SK-N-MC (cell line): ENCODE results near the gene ZFYVE21.
"Not testable (repeated sequence)": the region's sequence is repeated elsewhere in the genome, so short reads cannot be mapped to it uniquely, and the experiment has no call there.

ENCODE experiments used
- DNase-seq: peaks from one replicate; pipeline ENCODE4 v3.0.0-alpha.2; 2011; ENCODE audit warnings: low read depth, low spot score
- H3K27ac ChIP-seq: fragments of 200-600 bp; sonication (generic); 2 replicates; pipeline ENCODE4 v1.5.1; 2016; ENCODE audit warnings: mixed run types
- H3K36me3 ChIP-seq: fragments of 200-600 bp; sonication (generic); 2 replicates; pipeline ENCODE4 v1.6.1; 2017; ENCODE audit warnings: antibody characterized with exemption, low read length, mixed read lengths; ENCODE audit not compliant: insufficient read depth
- H3K4me3 ChIP-seq: fragments of 200-600 bp; sonication (generic); 2 replicates; pipeline ENCODE4 v1.5.1; 2016
- H3K9ac ChIP-seq: fragments of 200-600 bp; sonication (generic); 2 replicates; pipeline ENCODE4 v1.8.0; 2017; ENCODE audit warnings: mixed run types, mixed read lengths; ENCODE audit not compliant: insufficient read length
- H3K9me3 ChIP-seq: fragments of 200-600 bp; sonication (generic); 2 replicates; pipeline ENCODE4 v1.6.1; 2017; ENCODE audit warnings: low read depth, mild to moderate bottlenecking, antibody characterized with exemption, low read length, moderate library complexity, mixed read lengths
- EZH2 ChIP-seq: fragments of 200-600 bp; sonication (generic); IDR thresholded peaks from one replicate; pipeline ENCODE4 v1.6.1; 2017; ENCODE audit warnings: antibody characterized with exemption
- FOXP2 ChIP-seq: optimal IDR thresholded peaks from 2 replicates; pipeline ENCODE3; 2011; ENCODE audit warnings: mild to moderate bottlenecking, moderate library complexity; ENCODE audit not compliant: insufficient read depth; ENCODE audit errors: extremely low read length, control extremely low read depth
- POLR2AphosphoS5 ChIP-seq: IDR thresholded peaks from 2 replicates; pipeline ENCODE4 v1.6.1; 2012; ENCODE audit warnings: mild to moderate bottlenecking, low read depth, low read length, borderline replicate concordance

Gene ZFYVE21

DNA sequence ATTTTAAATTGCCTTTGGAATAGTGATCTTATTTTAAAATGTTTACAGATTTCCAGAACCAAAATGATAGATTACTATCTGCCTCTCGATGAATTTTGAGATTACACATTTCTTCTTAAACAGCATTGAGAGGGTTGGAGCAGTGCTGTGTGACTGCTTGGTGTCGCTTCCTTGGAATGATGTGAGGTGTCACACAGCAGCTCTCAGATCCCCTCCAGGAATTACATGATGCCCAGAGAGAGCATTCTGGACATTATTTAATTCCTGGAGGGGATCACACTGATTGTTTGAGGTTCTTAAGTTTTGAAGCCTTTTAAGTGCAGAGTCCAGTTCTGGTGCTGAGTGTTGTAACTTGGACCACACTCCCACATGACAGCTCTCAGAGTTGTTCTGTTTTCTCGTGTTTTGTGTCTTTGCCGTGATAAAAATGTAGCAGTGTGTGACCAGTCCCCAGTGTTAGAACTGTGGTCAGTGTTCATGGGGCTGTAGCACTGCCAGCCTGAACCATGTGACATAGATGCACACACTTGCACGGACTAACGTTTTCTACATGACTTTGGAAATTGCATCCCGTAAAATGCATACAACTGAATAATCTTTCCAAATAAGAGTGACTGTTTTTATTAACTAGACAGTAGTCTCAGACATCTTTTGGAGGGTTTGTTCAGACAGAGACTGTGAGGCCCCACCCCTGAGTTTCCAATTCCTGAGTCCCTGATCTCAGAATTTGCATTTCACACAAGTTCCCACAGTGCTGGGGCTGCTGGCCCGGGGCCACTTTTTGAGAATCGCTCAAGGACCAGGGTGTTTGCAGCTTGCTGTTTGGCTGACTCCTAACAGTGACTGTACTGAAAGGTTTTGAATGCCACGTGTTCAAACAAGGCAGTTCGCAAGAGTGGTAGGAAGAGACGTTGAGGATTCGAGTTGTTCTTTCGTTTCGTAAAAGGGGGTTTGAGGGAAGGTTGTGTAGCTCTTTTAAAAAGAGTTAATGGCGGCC, 26.4 kb upstream of the ZFYVE21 start:
- H3K36me3 ChIP-seq = peaks cover 59% of the 10 kb centered on the region
- DNase-seq = no peak
- peak overlapping the region; percentile 29 for H3K9ac ChIP-seq
- H3K27ac ChIP-seq = peak overlapping the region; percentile 39
- H3K4me3 ChIP-seq = no peak overlapping the region
- TF ChIP-seq POLR2AphosphoS5 (no peak), FOXP2 (no peak), EZH2 (no peak)
- no peaks in the 10 kb centered on the region for H3K9me3 ChIP-seq

GRCh38 chr14:103690332-103690731, 25.3 kb upstream of the ZFYVE21 start:
- H3K27ac ChIP-seq = no peak overlapping the region; the same call in 1 of the 2 replicates
- no peak for TF ChIP-seq EZH2
- H3K36me3 ChIP-seq = peaks cover 59% of the 10 kb centered on the region
- no peak overlapping the region for H3K9ac ChIP-seq
- DNase-seq = no peak
- H3K4me3 ChIP-seq = no peak overlapping the region
- no peaks in the 10 kb centered on the region for H3K9me3 ChIP-seq

GRCh38 chr14:103691655-103692054, 24.0 kb upstream of the ZFYVE21 start:
- H3K27ac ChIP-seq, DNase-seq, H3K9ac ChIP-seq, H3K4me3 ChIP-seq, H3K9me3 ChIP-seq: not testable (repeated sequence)
- peaks cover 47% of the 10 kb centered on the region for H3K36me3 ChIP-seq

DNA sequence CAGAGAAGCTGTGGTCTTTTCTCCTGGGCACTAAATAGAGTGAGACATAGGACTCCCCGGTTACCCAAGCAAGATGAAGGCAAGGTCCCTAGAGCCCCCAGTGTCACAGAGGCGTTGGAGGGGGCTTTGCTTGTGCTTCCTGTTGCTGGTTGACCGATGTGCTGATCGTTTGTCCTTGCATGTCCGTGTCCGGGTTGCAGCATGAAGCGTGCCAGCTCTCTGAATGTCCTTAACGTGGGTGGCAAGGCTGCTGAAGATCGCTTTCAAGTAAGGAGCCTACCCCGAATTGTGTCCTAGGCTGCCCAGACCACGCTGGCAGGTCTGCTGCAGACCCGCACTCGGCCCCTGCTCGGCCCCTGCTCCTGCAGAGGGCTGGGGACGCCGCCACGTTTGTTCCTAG, 23.5 kb upstream of the ZFYVE21 start:
- no peak for TF ChIP-seq EZH2
- Histone ChIP-seq H3K9me3 (no peaks in the 10 kb centered on the region), H3K4me3 (no peak overlapping the region)

DNA sequence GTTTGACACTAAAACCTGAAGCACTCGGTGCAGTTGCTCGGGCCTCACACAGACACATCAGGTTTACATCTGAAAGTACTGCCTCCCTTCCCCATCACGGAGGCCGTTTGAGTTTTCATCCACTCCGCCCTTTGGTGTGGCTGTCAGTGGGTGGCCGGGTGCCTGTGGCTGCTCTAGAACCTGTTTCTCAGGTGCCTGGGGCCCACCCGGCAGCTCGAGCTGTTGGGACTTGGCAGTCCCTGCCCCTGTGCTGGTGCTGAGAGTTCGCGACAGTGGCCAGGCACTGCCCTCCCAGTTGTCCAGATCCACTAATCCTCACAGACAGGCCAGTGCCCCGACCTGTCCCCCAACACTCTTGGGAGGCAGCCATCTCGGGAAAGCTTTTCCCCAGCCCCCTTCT, 22.7 kb upstream of the ZFYVE21 start:
- DNase-seq = no peak
- Histone ChIP-seq H3K27ac (no peak overlapping the region), H3K36me3 (peaks cover 46% of the 10 kb centered on the region), H3K9ac (no peak overlapping the region), H3K4me3 (no peak overlapping the region), H3K9me3 (no peaks in the 10 kb centered on the region)
- TF ChIP-seq EZH2 (no peak), FOXP2 (no peak), POLR2AphosphoS5 (no peak)

More for the DNA sequence above, 23.5 kb upstream of the ZFYVE21 start:
- Histone ChIP-seq H3K9ac (no peak overlapping the region), H3K36me3 (peaks cover 44% of the 10 kb centered on the region), H3K27ac (no peak overlapping the region)
- DNase-seq = no peak

DNA sequence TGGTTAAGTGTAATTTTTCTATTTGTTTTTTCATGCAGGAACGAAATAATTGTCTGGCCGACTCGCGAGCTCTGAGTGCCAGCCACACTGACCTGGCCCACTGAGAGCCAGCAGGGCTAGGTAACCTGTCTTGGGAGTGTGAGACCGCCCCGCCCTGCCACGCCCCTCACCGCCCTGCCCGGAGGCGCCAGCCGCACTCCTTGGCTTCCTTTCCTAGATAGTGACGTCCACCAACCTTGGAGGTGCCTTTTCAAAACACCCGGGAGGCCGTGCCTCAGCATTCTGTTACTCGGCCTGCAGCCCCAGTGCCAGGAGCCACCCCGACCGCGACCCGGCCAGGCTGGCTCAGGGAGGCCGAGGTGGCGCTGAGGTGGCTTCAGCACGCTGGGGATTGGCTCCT, 22.1 kb upstream of the ZFYVE21 start:
- no peak overlapping the region for H3K27ac ChIP-seq
- no peak for TF ChIP-seq FOXP2
- no peak for TF ChIP-seq POLR2AphosphoS5
- TF ChIP-seq EZH2 = no peak
- no peak overlapping the region for H3K4me3 ChIP-seq
- H3K36me3 ChIP-seq = peaks cover 47% of the 10 kb centered on the region
- DNase-seq = no peak
- H3K9ac ChIP-seq = no peak overlapping the region
- no peaks in the 10 kb centered on the region for H3K9me3 ChIP-seq

DNA sequence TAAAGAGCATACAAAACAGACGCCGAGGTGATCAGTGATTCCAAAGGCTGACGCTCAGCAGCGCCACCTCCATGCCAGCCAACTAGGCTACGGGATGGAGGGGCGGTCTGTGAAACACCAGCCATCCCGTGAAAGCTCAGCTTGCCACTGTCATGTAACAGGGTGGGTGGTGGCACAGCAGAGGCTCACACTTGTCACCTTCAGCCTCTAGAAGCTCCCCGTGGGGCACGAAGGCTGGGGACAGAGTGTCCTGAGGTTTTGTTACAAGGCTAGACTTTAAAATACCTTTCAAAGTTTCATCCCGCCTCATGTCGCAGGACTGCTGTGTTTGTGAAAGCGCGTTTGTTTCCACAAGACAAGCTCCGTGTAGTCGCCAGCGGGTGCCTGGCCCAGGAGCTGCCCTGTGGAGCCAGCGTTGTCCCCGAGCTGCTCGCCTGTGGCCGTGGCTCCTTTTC, 21.0 kb upstream of the ZFYVE21 start:
- Histone ChIP-seq H3K9me3 (no peaks in the 10 kb centered on the region), H3K9ac (no peak overlapping the region), H3K4me3 (no peak overlapping the region), H3K27ac (peak overlapping the region; percentile 57; the same call in 1 of the 2 replicates), H3K36me3 (peaks cover 51% of the 10 kb centered on the region)
- no peak for DNase-seq
- no peak for TF ChIP-seq POLR2AphosphoS5
- TF ChIP-seq EZH2 = no peak
- TF ChIP-seq FOXP2 = no peak

- TF ChIP-seq POLR2AphosphoS5 (no peak), FOXP2 (no peak), EZH2 (no peak)
- H3K9me3 ChIP-seq = no peaks in the 10 kb centered on the region
- no peak overlapping the region for H3K4me3 ChIP-seq
- peaks cover 54% of the 10 kb centered on the region for H3K36me3 ChIP-seq
- no peak for DNase-seq
- peak overlapping the region; percentile 77 for H3K27ac ChIP-seq
- no peak overlapping the region for H3K9ac ChIP-seq
These were observed 20.1 kb upstream of the ZFYVE21 start for GRCh38 chr14:103695296-103696069.

DNA sequence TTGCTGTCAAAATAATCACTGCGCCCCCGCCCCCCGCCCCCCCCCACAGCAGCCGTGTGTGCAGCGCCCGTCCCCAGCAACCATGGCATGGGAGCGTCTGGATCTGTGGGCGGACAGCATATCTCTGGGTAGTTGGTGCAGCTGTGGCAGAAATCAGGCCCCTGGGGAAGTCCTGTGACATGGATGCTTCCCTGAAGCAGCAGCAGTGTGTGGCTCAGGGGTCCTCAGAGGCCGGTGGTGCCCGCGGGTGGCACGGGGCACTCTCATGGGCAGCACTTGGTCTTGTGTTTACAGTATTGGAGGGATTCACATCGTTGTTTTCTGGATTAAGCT, 19.6 kb upstream of the ZFYVE21 start:
- no peaks in the 10 kb centered on the region for H3K9me3 ChIP-seq
- DNase-seq = no peak
- peaks cover 58% of the 10 kb centered on the region for H3K36me3 ChIP-seq
- H3K27ac ChIP-seq = peak overlapping the region; percentile 84
- no peak overlapping the region for H3K9ac ChIP-seq
- no peak overlapping the region for H3K4me3 ChIP-seq
- TF ChIP-seq POLR2AphosphoS5 = no peak
- TF ChIP-seq FOXP2 = no peak
- no peak for TF ChIP-seq EZH2
